ENCODE data around the gene CCDC78. TPM values are rescaled to one million over a fixed set of nuclear protein-coding genes. Genes with fewer than 3 reads are reported as not detected.

Gene CCDC78
- total and polyA plus RNA-seq, 2 of the 13 experiments (the other 11 are each of a cell fraction or from before 2014, with no cell fraction given) = 0.53 to 1.5 TPM

- TF ChIP-seq, protein P1, sequence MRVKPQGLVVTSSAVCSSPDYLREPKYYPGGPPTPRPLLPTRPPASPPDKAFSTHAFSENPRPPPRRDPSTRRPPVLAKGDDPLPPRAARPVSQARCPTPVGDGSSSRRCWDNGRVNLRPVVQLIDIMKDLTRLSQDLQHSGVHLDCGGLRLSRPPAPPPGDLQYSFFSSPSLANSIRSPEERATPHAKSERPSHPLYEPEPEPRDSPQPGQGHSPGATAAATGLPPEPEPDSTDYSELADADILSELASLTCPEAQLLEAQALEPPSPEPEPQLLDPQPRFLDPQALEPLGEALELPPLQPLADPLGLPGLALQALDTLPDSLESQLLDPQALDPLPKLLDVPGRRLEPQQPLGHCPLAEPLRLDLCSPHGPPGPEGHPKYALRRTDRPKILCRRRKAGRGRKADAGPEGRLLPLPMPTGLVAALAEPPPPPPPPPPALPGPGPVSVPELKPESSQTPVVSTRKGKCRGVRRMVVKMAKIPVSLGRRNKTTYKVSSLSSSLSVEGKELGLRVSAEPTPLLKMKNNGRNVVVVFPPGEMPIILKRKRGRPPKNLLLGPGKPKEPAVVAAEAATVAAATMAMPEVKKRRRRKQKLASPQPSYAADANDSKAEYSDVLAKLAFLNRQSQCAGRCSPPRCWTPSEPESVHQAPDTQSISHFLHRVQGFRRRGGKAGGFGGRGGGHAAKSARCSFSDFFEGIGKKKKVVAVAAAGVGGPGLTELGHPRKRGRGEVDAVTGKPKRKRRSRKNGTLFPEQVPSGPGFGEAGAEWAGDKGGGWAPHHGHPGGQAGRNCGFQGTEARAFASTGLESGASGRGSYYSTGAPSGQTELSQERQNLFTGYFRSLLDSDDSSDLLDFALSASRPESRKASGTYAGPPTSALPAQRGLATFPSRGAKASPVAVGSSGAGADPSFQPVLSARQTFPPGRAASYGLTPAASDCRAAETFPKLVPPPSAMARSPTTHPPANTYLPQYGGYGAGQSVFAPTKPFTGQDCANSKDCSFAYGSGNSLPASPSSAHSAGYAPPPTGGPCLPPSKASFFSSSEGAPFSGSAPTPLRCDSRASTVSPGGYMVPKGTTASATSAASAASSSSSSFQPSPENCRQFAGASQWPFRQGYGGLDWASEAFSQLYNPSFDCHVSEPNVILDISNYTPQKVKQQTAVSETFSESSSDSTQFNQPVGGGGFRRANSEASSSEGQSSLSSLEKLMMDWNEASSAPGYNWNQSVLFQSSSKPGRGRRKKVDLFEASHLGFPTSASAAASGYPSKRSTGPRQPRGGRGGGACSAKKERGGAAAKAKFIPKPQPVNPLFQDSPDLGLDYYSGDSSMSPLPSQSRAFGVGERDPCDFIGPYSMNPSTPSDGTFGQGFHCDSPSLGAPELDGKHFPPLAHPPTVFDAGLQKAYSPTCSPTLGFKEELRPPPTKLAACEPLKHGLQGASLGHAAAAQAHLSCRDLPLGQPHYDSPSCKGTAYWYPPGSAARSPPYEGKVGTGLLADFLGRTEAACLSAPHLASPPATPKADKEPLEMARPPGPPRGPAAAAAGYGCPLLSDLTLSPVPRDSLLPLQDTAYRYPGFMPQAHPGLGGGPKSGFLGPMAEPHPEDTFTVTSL (CRISPR knock-in tag; IDR thresholded peaks at IDR 0.05; ENCODE audit: borderline replicate concordance) = no peak
- TF ChIP-seq ZFP91 (CRISPR knock-in tag; IDR thresholded peaks at IDR 0.05; ENCODE audit: borderline replicate concordance) (no peak; the same call in 1 of the 2 replicates), MEIS2 (CRISPR knock-in tag; IDR thresholded peaks at IDR 0.05) (peak; percentile 49; the same call in 1 of the 2 replicates), YEATS4 (CRISPR knock-in tag; IDR thresholded peaks at IDR 0.05; ENCODE audit: borderline replicate concordance) (peak; percentile 73), MXI1 (IDR thresholded peaks at IDR 0.05; ENCODE audit: borderline replicate concordance, low read depth, low read length) (peak; percentile 63; the same call in 1 of the 3 replicates), ZFY (CRISPR knock-in tag; IDR thresholded peaks at IDR 0.05) (peak; percentile 75), ZNF205 (CRISPR knock-in tag; IDR thresholded peaks at IDR 0.05) (no peak), ZNF441 (CRISPR knock-in tag; IDR thresholded peaks at IDR 0.05; ENCODE audit: borderline replicate concordance) (0 out of 2 replicates have a peak, but pooled peaks have one; percentile 10), ZNF329 (CRISPR knock-in tag; IDR thresholded peaks at IDR 0.05; ENCODE audit: low read depth) (no peak), RFXANK (CRISPR knock-in tag; IDR thresholded peaks at IDR 0.05) (no peak), STAG1 (CRISPR knock-in tag; IDR thresholded peaks at IDR 0.05) (peak; percentile 7; the same call in 1 of the 2 replicates), HNRNPLL (IDR thresholded peaks at IDR 0.05; ENCODE audit: low read depth, low read length, poor library complexity, severe bottlenecking) (peak; percentile 55), FOXA3 (CRISPR knock-in tag; IDR thresholded peaks at IDR 0.05) (no peak), HNRNPH1 (optimal IDR thresholded peaks at IDR 0.05; ENCODE audit: low read depth, low read length) (no peak), BRCA1 (CRISPR knock-in tag; IDR thresholded peaks at IDR 0.05) (no peak)
- TF ChIP-seq, protein P2, sequence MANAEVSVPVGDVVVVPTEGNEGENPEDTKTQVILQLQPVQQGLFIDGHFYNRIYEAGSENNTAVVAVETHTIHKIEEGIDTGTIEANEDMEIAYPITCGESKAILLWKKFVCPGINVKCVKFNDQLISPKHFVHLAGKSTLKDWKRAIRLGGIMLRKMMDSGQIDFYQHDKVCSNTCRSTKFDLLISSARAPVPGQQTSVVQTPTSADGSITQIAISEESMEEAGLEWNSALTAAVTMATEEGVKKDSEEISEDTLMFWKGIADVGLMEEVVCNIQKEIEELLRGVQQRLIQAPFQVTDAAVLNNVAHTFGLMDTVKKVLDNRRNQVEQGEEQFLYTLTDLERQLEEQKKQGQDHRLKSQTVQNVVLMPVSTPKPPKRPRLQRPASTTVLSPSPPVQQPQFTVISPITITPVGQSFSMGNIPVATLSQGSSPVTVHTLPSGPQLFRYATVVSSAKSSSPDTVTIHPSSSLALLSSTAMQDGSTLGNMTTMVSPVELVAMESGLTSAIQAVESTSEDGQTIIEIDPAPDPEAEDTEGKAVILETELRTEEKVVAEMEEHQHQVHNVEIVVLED (CRISPR knock-in tag; IDR thresholded peaks at IDR 0.05; ENCODE audit: borderline replicate concordance) = 0 out of 2 replicates have a peak, but pooled peaks have one; percentile 43
Observed at GRCh38 chr16:679814-680624, 46.2 kb downstream of the CCDC78 start, which contains the start of gene STUB1 (continued).
